CD4-positive, alpha-beta memory T cell (primary cell): Measurements from ENCODE around the gene GAREM1. TPM values are rescaled to one million over a fixed set of nuclear protein-coding genes. Genes with fewer than 3 reads are reported as not detected.

ENCODE experiments used
- CTCF ChIA-PET: fragments of 350-600 bp; sonication (Branson Sonifier 250); formaldehyde crosslinking; loops from one replicate; lab custom pipeline; 2021; ENCODE audit warnings: inconsistent platforms; ENCODE audit not compliant: partially characterized antibody; lab: Charles Lee
- POLR2A ChIA-PET: fragments of 350-600 bp; sonication (Branson Sonifier 250); formaldehyde crosslinking; loops from one replicate; lab custom pipeline; 2021; ENCODE audit not compliant: partially characterized antibody; lab: Charles Lee
- DNase-seq, 5 donors: peaks; one replicate each; pipeline versions ENCODE4 v3.0.0 to v3.0.0-alpha.2; 2020 to 2022; ENCODE audit warnings: mixed read lengths in 1 of 5
- H3K27ac ChIP-seq: one replicate; pipeline ENCODE4 v1.7.0; 2013; ENCODE audit warnings: low read depth, low read length
- H3K27me3 ChIP-seq: 2 replicates; pipeline ENCODE4 v1.7.0; 2013; ENCODE audit warnings: mild to moderate bottlenecking, low read length, moderate library complexity; ENCODE audit not compliant: insufficient read depth
- H3K36me3 ChIP-seq: 2 replicates; pipeline ENCODE4 v1.7.0; 2013; ENCODE audit warnings: mild to moderate bottlenecking, low read length, moderate library complexity; ENCODE audit not compliant: insufficient read depth
- H3K4me1 ChIP-seq: 2 replicates; pipeline ENCODE4 v1.7.0; 2013; ENCODE audit warnings: mild to moderate bottlenecking, low read length, moderate library complexity; ENCODE audit not compliant: insufficient read depth
- H3K4me3 ChIP-seq, 2 donors: one replicate each; pipeline ENCODE4 v1.7.0; 2013; ENCODE audit warnings: low read length in 2 of 2, mild to moderate bottlenecking in 1 of 2
- H3K9me3 ChIP-seq, 2 donors: one replicate each; pipeline ENCODE4 v1.7.0; 2013; ENCODE audit warnings: low read length in 2 of 2, control low read depth in 1 of 2; ENCODE audit not compliant: control insufficient read depth in 1 of 2
- H3K27ac Mint-ChIP-seq, 7 donors: one replicate each; pipeline ENCODE4 v1.8.0; 2020 to 2021; ENCODE audit warnings: mixed read lengths in 7 of 7, mild to moderate bottlenecking in 6 of 7, inconsistent platforms in 3 of 7, moderate library complexity in 3 of 7
- H3K27me3 Mint-ChIP-seq, 2 donors: one replicate each; pipeline ENCODE4 v1.8.0; 2020 to 2021; ENCODE audit warnings: mixed read lengths in 2 of 2
- H3K36me3 Mint-ChIP-seq, 2 donors: one replicate each; pipeline ENCODE4 v1.8.0; 2020 to 2021; ENCODE audit warnings: mixed read lengths in 2 of 2, inconsistent platforms in 1 of 2, mild to moderate bottlenecking in 1 of 2
- H3K4me1 Mint-ChIP-seq, 4 donors: one replicate each; pipeline ENCODE4 v1.8.0; 2020 to 2021; ENCODE audit warnings: mixed read lengths in 4 of 4, mild to moderate bottlenecking in 1 of 4
- H3K4me3 Mint-ChIP-seq, 8 donors: one replicate each; pipeline ENCODE4 v1.8.0; 2020 to 2021; ENCODE audit warnings: mixed read lengths in 8 of 8, mild to moderate bottlenecking in 7 of 8, moderate library complexity in 6 of 8, inconsistent platforms in 3 of 8
- H3K9me3 Mint-ChIP-seq, 8 donors: one replicate each; pipeline ENCODE4 v1.8.0; 2020 to 2021; ENCODE audit warnings: mixed read lengths in 8 of 8, mild to moderate bottlenecking in 5 of 8, inconsistent platforms in 3 of 8, moderate library complexity in 1 of 8
- intact Hi-C: fragments of 100-400 bp; cut with micrococcal nuclease; formaldehyde crosslinking; loops from one replicate; pipeline ENCODE4 v1.15.1; 2023
- polyA plus RNA-seq, 2 donors: library from polyadenylated mRNA; unstranded; fragments of 300-500 nt; fragmentation: Illumina TruSeq; gene quantifications; one replicate each; pipeline ENCODE4 v1.2.3, GENCODE V29; 2021
- total RNA-seq, 2 experiments: library from RNA; stranded (reverse); gene quantifications; one replicate each; pipeline ENCODE4 v1.2.3, GENCODE V29; 2021

The GAREM1 gene
- total and polyA plus RNA-seq, 4 experiments from 2014 or later: 0.28 to 1.1 (median 0.52) TPM; not detected in 1

- no peaks in the 10 kb centered on the region for H3K4me1 ChIP-seq
- H3K9me3 Mint-ChIP-seq: peaks cover 0 to 1% (median 0%) of the 10 kb centered on the region in 8 donors
- H3K9me3 ChIP-seq: no peaks in the 10 kb centered on the region
- no peak overlapping the region for H3K4me3 Mint-ChIP-seq
- H3K4me3 ChIP-seq: no peak overlapping the region
- no peak overlapping the region for H3K27ac Mint-ChIP-seq
- intact Hi-C loops: no loop called here
- DNase-seq: no peak
- no peaks in the 10 kb centered on the region for H3K4me1 Mint-ChIP-seq
- no peaks in the 10 kb centered on the region for H3K36me3 ChIP-seq
- peaks cover 1 to 8% of the 10 kb centered on the region in 2 donors for H3K27me3 Mint-ChIP-seq
- POLR2A ChIA-PET: no interaction called here
- no peak overlapping the region for H3K27ac ChIP-seq
- no peaks in the 10 kb centered on the region for H3K36me3 Mint-ChIP-seq
- H3K27me3 ChIP-seq: no peaks in the 10 kb centered on the region
- CTCF ChIA-PET: no interaction called here
These were observed 109.9 kb downstream of the GAREM1 start for GRCh38 chr18:32360682-32361345.

- no peaks in the 10 kb centered on the region for H3K4me1 ChIP-seq
- peaks cover 1 to 4% of the 10 kb centered on the region in 2 donors for H3K27me3 Mint-ChIP-seq
- no peak overlapping the region for H3K27ac ChIP-seq
- DNase-seq: no peak
- no peaks in the 10 kb centered on the region for H3K36me3 ChIP-seq
- H3K9me3 ChIP-seq: no peaks in the 10 kb centered on the region
- peaks cover 0 to 1% (median 0%) of the 10 kb centered on the region in 8 donors for H3K9me3 Mint-ChIP-seq
- no peak overlapping the region for H3K4me3 Mint-ChIP-seq
- CTCF ChIA-PET: no interaction called here
- no peaks in the 10 kb centered on the region for H3K4me1 Mint-ChIP-seq
- POLR2A ChIA-PET: no interaction called here
- H3K27ac Mint-ChIP-seq: no peak overlapping the region
- no peak overlapping the region for H3K4me3 ChIP-seq
- H3K36me3 Mint-ChIP-seq: no peaks in the 10 kb centered on the region
- H3K27me3 ChIP-seq: no peaks in the 10 kb centered on the region
- intact Hi-C loops: no loop called here
These were observed 112.2 kb downstream of the GAREM1 start for GRCh38 chr18:32358529-32358928.

GRCh38 chr18:32358075-32358474, 112.6 kb downstream of the GAREM1 start:
- no peak overlapping the region for H3K4me3 Mint-ChIP-seq
- POLR2A ChIA-PET: no interaction called here
- H3K9me3 Mint-ChIP-seq: peaks cover 0 to 1% (median 0%) of the 10 kb centered on the region in 8 donors

GRCh38 chr18:32355896-32356295, 114.8 kb downstream of the GAREM1 start:
- Mint-ChIP-seq H3K4me3 (no peak overlapping the region), H3K4me1 (no peaks in the 10 kb centered on the region), H3K36me3 (no peaks in the 10 kb centered on the region), H3K9me3 (peaks cover 0 to 1% (median 0%) of the 10 kb centered on the region in 8 donors), H3K27me3 (peaks cover 1 to 5% of the 10 kb centered on the region in 2 donors), H3K27ac (no peak overlapping the region)
- Histone ChIP-seq H3K4me3 (no peak overlapping the region), H3K9me3 (no peaks in the 10 kb centered on the region), H3K4me1 (no peaks in the 10 kb centered on the region), H3K27me3 (no peaks in the 10 kb centered on the region), H3K27ac (no peak overlapping the region), H3K36me3 (no peaks in the 10 kb centered on the region)
- POLR2A ChIA-PET: no interaction called here
- CTCF ChIA-PET: no interaction called here
- intact Hi-C loops: no loop called here
- no peak for DNase-seq

More at GRCh38 chr18:32358075-32358474, 112.6 kb downstream of the GAREM1 start:
- H3K36me3 ChIP-seq: no peaks in the 10 kb centered on the region
- H3K4me3 ChIP-seq: no peak overlapping the region
- no peak for DNase-seq
- no peaks in the 10 kb centered on the region for H3K9me3 ChIP-seq
- no peaks in the 10 kb centered on the region for H3K4me1 ChIP-seq
- no peaks in the 10 kb centered on the region for H3K4me1 Mint-ChIP-seq
- no peaks in the 10 kb centered on the region for H3K27me3 ChIP-seq
- no peaks in the 10 kb centered on the region for H3K36me3 Mint-ChIP-seq
- H3K27me3 Mint-ChIP-seq: peaks cover 1 to 4% of the 10 kb centered on the region in 2 donors
- CTCF ChIA-PET: no interaction called here
- no peak overlapping the region for H3K27ac ChIP-seq
- H3K27ac Mint-ChIP-seq: peak overlapping the region in 1 of 7 donors; percentile 57
- intact Hi-C loops: no loop called here

GRCh38 chr18:32354518-32354917, 116.2 kb downstream of the GAREM1 start:
- H3K4me3 ChIP-seq: no peak overlapping the region
- intact Hi-C loops: no loop called here
- no peak overlapping the region for H3K27ac ChIP-seq
- no peaks in the 10 kb centered on the region for H3K9me3 Mint-ChIP-seq
- ChIA-PET POLR2A (no interaction called here), CTCF (no interaction called here)
- H3K4me1 ChIP-seq: no peaks in the 10 kb centered on the region
- peaks cover 1 to 5% of the 10 kb centered on the region in 2 donors for H3K27me3 Mint-ChIP-seq
- no peaks in the 10 kb centered on the region for H3K4me1 Mint-ChIP-seq
- no peaks in the 10 kb centered on the region for H3K9me3 ChIP-seq
- no peaks in the 10 kb centered on the region for H3K36me3 ChIP-seq
- no peaks in the 10 kb centered on the region for H3K27me3 ChIP-seq
- no peak for DNase-seq
- H3K27ac Mint-ChIP-seq: no peak overlapping the region
- H3K36me3 Mint-ChIP-seq: no peaks in the 10 kb centered on the region
- no peak overlapping the region for H3K4me3 Mint-ChIP-seq

GRCh38 chr18:32353257-32353656, 117.4 kb downstream of the GAREM1 start:
- DNase-seq: no peak
- Mint-ChIP-seq H3K4me3 (no peak overlapping the region), H3K36me3 (no peaks in the 10 kb centered on the region), H3K9me3 (no peaks in the 10 kb centered on the region), H3K4me1 (no peaks in the 10 kb centered on the region), H3K27me3 (peaks cover 1 to 5% of the 10 kb centered on the region in 2 donors), H3K27ac (no peak overlapping the region)
- H3K36me3 ChIP-seq: no peaks in the 10 kb centered on the region
- CTCF ChIA-PET: no interaction called here
- H3K4me1 ChIP-seq: no peaks in the 10 kb centered on the region
- no peaks in the 10 kb centered on the region for H3K9me3 ChIP-seq
- POLR2A ChIA-PET: no interaction called here
- intact Hi-C loops: no loop called here
- no peak overlapping the region for H3K27ac ChIP-seq
- no peaks in the 10 kb centered on the region for H3K27me3 ChIP-seq
- no peak overlapping the region for H3K4me3 ChIP-seq

- H3K4me1 ChIP-seq: no peaks in the 10 kb centered on the region
- H3K36me3 ChIP-seq: no peaks in the 10 kb centered on the region
- H3K27ac Mint-ChIP-seq: no peak overlapping the region
- intact Hi-C loops: no loop called here
- CTCF ChIA-PET: no interaction called here
- H3K9me3 Mint-ChIP-seq: no peaks in the 10 kb centered on the region
- no peak overlapping the region for H3K27ac ChIP-seq
- no peaks in the 10 kb centered on the region for H3K27me3 ChIP-seq
- DNase-seq: no peak
- POLR2A ChIA-PET: no interaction called here
- H3K9me3 ChIP-seq: no peaks in the 10 kb centered on the region
- H3K4me1 Mint-ChIP-seq: no peaks in the 10 kb centered on the region
- no peak overlapping the region for H3K4me3 ChIP-seq
- no peaks in the 10 kb centered on the region for H3K36me3 Mint-ChIP-seq
- peaks cover 0 to 5% of the 10 kb centered on the region in 2 donors for H3K27me3 Mint-ChIP-seq
- no peak overlapping the region for H3K4me3 Mint-ChIP-seq
These were observed 119.7 kb downstream of the GAREM1 start for GRCh38 chr18:32351032-32351431.
